DND-41 (cell line): ENCODE results near the gene PPP1R11.
A peak's percentile ranks its signal among the peaks of the same experiment; 100 is the strongest.

Experiments
- ATAC-seq: fragments of 200-7000 bp; cut with Tn5 transposase; 3 replicates; pipeline ENCODE4 v1.9.1; 2021; ENCODE audit warnings: low read depth; ENCODE audit not compliant: insufficient read depth
- DNase-seq: peaks from one replicate; pipeline ENCODE4 v3.0.0-alpha.2; 2020
- H2AFZ ChIP-seq: 2 replicates; pipeline ENCODE4 v1.6.0; 2012; ENCODE audit warnings: low read depth, low read length
- H3K27ac ChIP-seq: 2 replicates; pipeline ENCODE4 v1.5.1; 2012; ENCODE audit warnings: low read length, inconsistent platforms
- H3K27me3 ChIP-seq: fragments of 200-600 bp; sonication (generic); 2 replicates; pipeline ENCODE4 v1.6.0; 2012; ENCODE audit warnings: low read length, mild to moderate bottlenecking, inconsistent platforms; ENCODE audit not compliant: insufficient read depth, poor library complexity
- H3K36me3 ChIP-seq: 2 replicates; pipeline ENCODE4 v1.5.1; 2012; ENCODE audit warnings: low read length, inconsistent platforms; ENCODE audit not compliant: insufficient read depth
- H3K4me1 ChIP-seq: 2 replicates; pipeline ENCODE4 v1.5.1; 2012; ENCODE audit warnings: mild to moderate bottlenecking, low read length; ENCODE audit not compliant: insufficient read depth
- H3K4me2 ChIP-seq: 2 replicates; pipeline ENCODE4 v1.6.0; 2012; ENCODE audit warnings: mild to moderate bottlenecking, moderate library complexity, low read length, inconsistent platforms; ENCODE audit not compliant: insufficient read depth
- H3K4me3 ChIP-seq, 2 experiments: fragments of 200-600 bp in 1 of 2; shearing (Covaris generic) in 1 of 2; 2 replicates each; pipeline ENCODE4 v1.5.1; 2012 to 2016; ENCODE audit warnings: inconsistent platforms in 2 of 2, low read length in 2 of 2, mild to moderate bottlenecking in 2 of 2, low read depth in 1 of 2, moderate library complexity in 1 of 2
- H3K79me2 ChIP-seq: 2 replicates; pipeline ENCODE4 v1.6.0; 2012; ENCODE audit warnings: low read length, inconsistent platforms; ENCODE audit not compliant: insufficient read depth
- H3K9ac ChIP-seq: 2 replicates; pipeline ENCODE4 v1.6.0; 2012; ENCODE audit warnings: low read depth, mild to moderate bottlenecking, inconsistent platforms, low read length, moderate library complexity
- H3K9me3 ChIP-seq: 2 replicates; pipeline ENCODE4 v1.5.1; 2012; ENCODE audit warnings: low read length, moderate library complexity, mild to moderate bottlenecking, inconsistent platforms; ENCODE audit not compliant: insufficient read depth, severe bottlenecking
- H4K20me1 ChIP-seq: 2 replicates; pipeline ENCODE4 v1.6.0; 2012; ENCODE audit warnings: low read length; ENCODE audit not compliant: insufficient read depth
- CTCF ChIP-seq: IDR thresholded peaks from 2 replicates; pipeline ENCODE4 v1.5.1; 2012; ENCODE audit warnings: borderline replicate concordance, low read length, moderate library complexity, mild to moderate bottlenecking; ENCODE audit not compliant: poor library complexity, severe bottlenecking; ENCODE audit errors: extremely low read depth
- EZH2 ChIP-seq: IDR thresholded peaks from 3 replicates; pipeline ENCODE4 v1.6.1; 2012; ENCODE audit warnings: borderline replicate concordance, low read depth, mild to moderate bottlenecking, moderate library complexity, low read length, inconsistent platforms; ENCODE audit not compliant: severe bottlenecking

Gene PPP1R11

GRCh38 chr6:30063315-30063714 lies 3.7 kb upstream of the PPP1R11 start:
- H3K9me3 ChIP-seq, result no peaks in the 10 kb centered on the region

GRCh38 chr6:30066082-30066481 lies 916 bp upstream of the PPP1R11 start:
- H3K27ac ChIP-seq, result peak overlapping the region; percentile 92
- H3K4me3 ChIP-seq, result peak overlapping the region; percentile 34 to 86; a peak in 3 of 4 replicates
- H3K36me3 ChIP-seq, result peaks cover 39% of the 10 kb centered on the region
- peak overlapping the region; percentile 79 for H2AFZ ChIP-seq
- DNase-seq, result no peak
- no peaks in the 10 kb centered on the region for H3K9me3 ChIP-seq
- H4K20me1 ChIP-seq, result no peaks in the 10 kb centered on the region
- ATAC-seq, result no peak
- peaks cover 45% of the 10 kb centered on the region for H3K79me2 ChIP-seq
- no peaks in the 10 kb centered on the region for H3K27me3 ChIP-seq
- peaks cover 56% of the 10 kb centered on the region for H3K4me1 ChIP-seq
- peak overlapping the region; percentile 61 for H3K9ac ChIP-seq
- TF ChIP-seq CTCF, result no peak
- no peak for TF ChIP-seq EZH2
- H3K4me2 ChIP-seq, result peak overlapping the region; percentile 70

More at GRCh38 chr6:30063315-30063714, 3.7 kb upstream of the PPP1R11 start:
- Histone ChIP-seq H3K4me2 (peak overlapping the region; percentile 87), H3K9ac (no peak overlapping the region), H2AFZ (no peak overlapping the region), H3K36me3 (peaks cover 20% of the 10 kb centered on the region), H3K79me2 (peaks cover 54% of the 10 kb centered on the region), H4K20me1 (no peaks in the 10 kb centered on the region), H3K27ac (no peak overlapping the region), H3K4me3 (peak overlapping the region in 1 of 2 experiments; percentile 8; a peak in 1 of 4 replicates), H3K4me1 (peaks cover 65% of the 10 kb centered on the region), H3K27me3 (no peaks in the 10 kb centered on the region)
- ATAC-seq (no peak), DNase-seq (no peak)
- TF ChIP-seq EZH2, result no peak
- no peak for TF ChIP-seq CTCF

GRCh38 chr6:30067460-30068139 lies 602 bp downstream of the PPP1R11 start:
- ATAC-seq (no peak), DNase-seq (no peak)
- peak overlapping the region; percentile 91 for H3K4me2 ChIP-seq
- H3K9ac ChIP-seq, result peak overlapping the region; percentile 71
- H3K36me3 ChIP-seq, result peaks cover 39% of the 10 kb centered on the region
- H3K9me3 ChIP-seq, result no peaks in the 10 kb centered on the region
- peak overlapping the region; percentile 87 for H2AFZ ChIP-seq
- TF ChIP-seq CTCF, result no peak
- TF ChIP-seq EZH2, result no peak
- peak overlapping the region; percentile 70 to 86 for H3K4me3 ChIP-seq
- no peaks in the 10 kb centered on the region; the same call in 1 of the 2 replicates for H4K20me1 ChIP-seq
- peaks cover 47% of the 10 kb centered on the region for H3K4me1 ChIP-seq
- H3K27me3 ChIP-seq, result no peaks in the 10 kb centered on the region
- H3K79me2 ChIP-seq, result peaks cover 30% of the 10 kb centered on the region
- H3K27ac ChIP-seq, result peak overlapping the region; percentile 83
